A549 (cell line): ENCODE results near the gene TRIM17.

ENCODE experiments used
- EP300 ChIP-seq, 2 experiments: fragments of >200 bp; sonication (Bioruptor Twin); formaldehyde crosslinking; IDR thresholded peaks; 2 replicates in 1 of 2; 3 replicates in 1 of 2; pipeline ENCODE4 v1.6.1; 2016 to 2017
- ESRRA ChIP-seq: fragments of 150-350 bp; IDR thresholded peaks from 2 replicates; pipeline ENCODE4 v1.6.1; 2014; ENCODE audit warnings: mild to moderate bottlenecking, low read length, borderline replicate concordance
- NFE2L2 ChIP-seq: fragments of 150-350 bp; conservative IDR thresholded peaks from 2 replicates; pipeline ENCODE4 v1.6.1; 2014; ENCODE audit warnings: low read length
- POLR2A ChIP-seq: IDR thresholded peaks from 2 replicates; pipeline ENCODE4 v1.6.1; 2012; ENCODE audit warnings: mild to moderate bottlenecking, low read length
- POLR2AphosphoS2 ChIP-seq: conservative IDR thresholded peaks from 2 replicates; pipeline ENCODE4 v1.6.1; 2012; ENCODE audit warnings: low read length, improper control_type of control experiment, inconsistent platforms
- RAD21 ChIP-seq, 2 experiments: fragments of >200 bp in 1 of 2; sonication (Bioruptor Twin) in 1 of 2; formaldehyde crosslinking in 1 of 2; IDR thresholded peaks in 1 of 2; conservative IDR thresholded peaks in 1 of 2; 2 replicates in 1 of 2; 3 replicates in 1 of 2; pipeline ENCODE4 v1.6.1; 2012 to 2018; ENCODE audit warnings: inconsistent platforms in 1 of 2
- TF ChIP-seq, protein P1 (sequence below): fragments of >200 bp; sonication (Bioruptor Twin); formaldehyde crosslinking; IDR thresholded peaks from 3 replicates; pipeline ENCODE4 v1.5.1; 2016
- TF ChIP-seq, protein P2 (sequence below): fragments of 200-600 bp; sonication (generic); IDR thresholded peaks from 2 replicates; pipeline ENCODE4 v1.6.1; 2016; ENCODE audit warnings: antibody characterized with exemption, mild to moderate bottlenecking, moderate library complexity

DNA sequence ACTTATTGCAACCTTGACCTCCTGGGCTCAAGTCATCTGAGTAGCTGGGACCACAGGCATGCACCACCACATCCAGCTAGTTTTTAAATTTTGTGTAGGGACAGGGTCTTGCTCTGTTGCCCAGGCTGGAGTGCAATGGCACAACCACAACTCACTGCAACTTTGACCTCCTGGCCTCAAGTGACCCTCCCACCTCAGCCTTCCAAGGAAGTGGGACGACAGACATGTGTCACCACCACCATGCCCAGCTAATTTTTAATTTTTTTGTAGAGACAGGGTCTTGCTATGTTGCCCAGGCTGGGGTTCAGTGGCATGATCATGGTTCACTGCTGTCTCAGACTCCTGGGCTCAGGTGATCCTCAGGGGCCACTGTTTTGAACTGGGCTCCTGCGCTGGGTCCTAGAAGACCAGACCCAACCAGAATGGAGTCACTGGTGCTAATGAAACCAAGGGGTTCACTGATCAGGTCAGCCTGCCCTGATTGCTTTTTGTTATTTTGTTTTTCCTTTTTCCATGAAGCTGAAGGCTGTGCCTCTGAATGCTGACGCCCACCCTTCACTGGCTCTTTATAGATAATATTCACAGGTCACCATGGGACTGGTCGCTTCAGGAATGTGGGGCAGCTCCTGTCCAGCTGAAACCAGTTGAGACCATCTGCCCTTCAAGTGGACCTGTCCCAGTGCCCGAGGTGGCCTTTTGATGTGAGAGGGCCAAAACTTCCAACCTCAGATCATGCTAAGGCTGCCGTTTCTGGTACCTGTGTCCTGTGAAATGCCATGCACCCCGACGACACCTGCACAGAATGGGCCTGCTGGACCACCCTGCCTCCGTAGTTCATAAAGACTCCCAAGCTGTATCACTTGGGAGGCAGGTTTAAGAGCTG, 4.9 kb downstream of the TRIM17 start:
- TF ChIP-seq, protein P1, sequence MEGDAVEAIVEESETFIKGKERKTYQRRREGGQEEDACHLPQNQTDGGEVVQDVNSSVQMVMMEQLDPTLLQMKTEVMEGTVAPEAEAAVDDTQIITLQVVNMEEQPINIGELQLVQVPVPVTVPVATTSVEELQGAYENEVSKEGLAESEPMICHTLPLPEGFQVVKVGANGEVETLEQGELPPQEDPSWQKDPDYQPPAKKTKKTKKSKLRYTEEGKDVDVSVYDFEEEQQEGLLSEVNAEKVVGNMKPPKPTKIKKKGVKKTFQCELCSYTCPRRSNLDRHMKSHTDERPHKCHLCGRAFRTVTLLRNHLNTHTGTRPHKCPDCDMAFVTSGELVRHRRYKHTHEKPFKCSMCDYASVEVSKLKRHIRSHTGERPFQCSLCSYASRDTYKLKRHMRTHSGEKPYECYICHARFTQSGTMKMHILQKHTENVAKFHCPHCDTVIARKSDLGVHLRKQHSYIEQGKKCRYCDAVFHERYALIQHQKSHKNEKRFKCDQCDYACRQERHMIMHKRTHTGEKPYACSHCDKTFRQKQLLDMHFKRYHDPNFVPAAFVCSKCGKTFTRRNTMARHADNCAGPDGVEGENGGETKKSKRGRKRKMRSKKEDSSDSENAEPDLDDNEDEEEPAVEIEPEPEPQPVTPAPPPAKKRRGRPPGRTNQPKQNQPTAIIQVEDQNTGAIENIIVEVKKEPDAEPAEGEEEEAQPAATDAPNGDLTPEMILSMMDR: no peak
- TF ChIP-seq POLR2AphosphoS2 (no peak), NFE2L2 (no peak), RAD21 (conservative IDR thresholded peaks at IDR 0.05 in 1 of 2, IDR thresholded peaks at IDR 0.05 in 1 of 2) (no peak), POLR2A (no peak), EP300 (IDR thresholded peaks at IDR 0.05) (no peak), ESRRA (no peak)
- TF ChIP-seq, protein P2, sequence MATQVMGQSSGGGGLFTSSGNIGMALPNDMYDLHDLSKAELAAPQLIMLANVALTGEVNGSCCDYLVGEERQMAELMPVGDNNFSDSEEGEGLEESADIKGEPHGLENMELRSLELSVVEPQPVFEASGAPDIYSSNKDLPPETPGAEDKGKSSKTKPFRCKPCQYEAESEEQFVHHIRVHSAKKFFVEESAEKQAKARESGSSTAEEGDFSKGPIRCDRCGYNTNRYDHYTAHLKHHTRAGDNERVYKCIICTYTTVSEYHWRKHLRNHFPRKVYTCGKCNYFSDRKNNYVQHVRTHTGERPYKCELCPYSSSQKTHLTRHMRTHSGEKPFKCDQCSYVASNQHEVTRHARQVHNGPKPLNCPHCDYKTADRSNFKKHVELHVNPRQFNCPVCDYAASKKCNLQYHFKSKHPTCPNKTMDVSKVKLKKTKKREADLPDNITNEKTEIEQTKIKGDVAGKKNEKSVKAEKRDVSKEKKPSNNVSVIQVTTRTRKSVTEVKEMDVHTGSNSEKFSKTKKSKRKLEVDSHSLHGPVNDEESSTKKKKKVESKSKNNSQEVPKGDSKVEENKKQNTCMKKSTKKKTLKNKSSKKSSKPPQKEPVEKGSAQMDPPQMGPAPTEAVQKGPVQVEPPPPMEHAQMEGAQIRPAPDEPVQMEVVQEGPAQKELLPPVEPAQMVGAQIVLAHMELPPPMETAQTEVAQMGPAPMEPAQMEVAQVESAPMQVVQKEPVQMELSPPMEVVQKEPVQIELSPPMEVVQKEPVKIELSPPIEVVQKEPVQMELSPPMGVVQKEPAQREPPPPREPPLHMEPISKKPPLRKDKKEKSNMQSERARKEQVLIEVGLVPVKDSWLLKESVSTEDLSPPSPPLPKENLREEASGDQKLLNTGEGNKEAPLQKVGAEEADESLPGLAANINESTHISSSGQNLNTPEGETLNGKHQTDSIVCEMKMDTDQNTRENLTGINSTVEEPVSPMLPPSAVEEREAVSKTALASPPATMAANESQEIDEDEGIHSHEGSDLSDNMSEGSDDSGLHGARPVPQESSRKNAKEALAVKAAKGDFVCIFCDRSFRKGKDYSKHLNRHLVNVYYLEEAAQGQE: no peak
